H1 (cell line): ENCODE measurements around the gene MRPS26. TPM values are rescaled to one million over a fixed set of nuclear protein-coding genes. Genes with fewer than 3 reads are reported as not detected.
A peak's percentile ranks its signal among the peaks of the same experiment; 100 is the strongest.

Source experiments
- ASH2L ChIP-seq: fragments of 200-600, 300-600 bp; sonication (generic); IDR thresholded peaks from one replicate; pipeline ENCODE4 v1.7.1; 2017; ENCODE audit warnings: low read length
- CREB1 ChIP-seq: IDR thresholded peaks from 2 replicates; pipeline ENCODE4 v1.6.1; 2012; ENCODE audit warnings: inconsistent platforms
- GABPA ChIP-seq: IDR thresholded peaks from 2 replicates; pipeline ENCODE4 v1.6.1; 2011; ENCODE audit warnings: mild to moderate bottlenecking, low read length, moderate library complexity, borderline replicate concordance; ENCODE audit not compliant: insufficient read depth
- POLR2A ChIP-seq, 2 experiments: IDR thresholded peaks; 1 replicate in 1 of 2; 2 replicates in 1 of 2; pipeline ENCODE4 v1.6.1; 2011; ENCODE audit warnings: low read depth in 2 of 2, low read length in 2 of 2, mild to moderate bottlenecking in 2 of 2; ENCODE audit errors: control extremely low read depth in 1 of 2
- RBBP5 ChIP-seq: IDR thresholded peaks from 2 replicates; pipeline ENCODE4 v1.7.1; 2012; ENCODE audit warnings: low read depth, mild to moderate bottlenecking, inconsistent platforms, low read length, moderate library complexity, borderline replicate concordance
- SAP30 ChIP-seq: fragments of 300-600 bp; sonication (generic); IDR thresholded peaks from 2 replicates; pipeline ENCODE4 v1.7.1; 2012; ENCODE audit warnings: low read length, moderate library complexity, mild to moderate bottlenecking, inconsistent platforms; ENCODE audit not compliant: insufficient read depth, insufficient replicate concordance
- SUZ12 ChIP-seq: fragments of 200-600 bp; sonication (generic); IDR thresholded peaks from 2 replicates; pipeline ENCODE4 v1.6.1; 2012; ENCODE audit warnings: mild to moderate bottlenecking, inconsistent platforms, low read length, moderate library complexity, mixed read lengths
- TAF1 ChIP-seq: IDR thresholded peaks from 2 replicates; pipeline ENCODE4 v1.6.1; 2011; ENCODE audit warnings: mild to moderate bottlenecking, low read depth, low read length
- polyA plus RNA-seq, 7 experiments: library from polyadenylated mRNA; depleted of rRNA in 3 of 7; stranded (reverse) in 5 of 7; unstranded in 2 of 7; fragments of >200 nt in 5 of 7; fragments of 200-250 nt in 2 of 7; gene quantifications; 1 replicate in 5 of 7; 2 replicates in 1 of 7; 4 replicates in 1 of 7; pipeline versions ENCODE4 v1.2.1 to v1.2.3, GENCODE V29; 2011 to 2013; ENCODE audit warnings: missing spikeins in 2 of 7, mixed read lengths in 2 of 7
- total RNA-seq: library from RNA; stranded (reverse); fragmentation: NEBNext Ultra II Directional; extraction: Animal tissue kit (Norgen Biotek cat#: 25700); gene quantifications from 2 replicates; pipeline ENCODE4 v1.2.1, GENCODE V29; 2021
- TF ChIP-seq, protein P1 (sequence below): fragments of 300-600 bp; sonication (generic); IDR thresholded peaks from 2 replicates; pipeline ENCODE4 v1.7.1; 2012; ENCODE audit warnings: low read length, moderate library complexity, mild to moderate bottlenecking, inconsistent platforms; ENCODE audit not compliant: insufficient replicate concordance
- TF ChIP-seq, protein P2 (sequence below): IDR thresholded peaks from 2 replicates; pipeline ENCODE4 v1.6.1; 2012; ENCODE audit warnings: inconsistent platforms

MRPS26 gene
- total and polyA plus RNA-seq, 2 of the 8 experiments (the other 6 are each of a cell fraction or from before 2014, with no cell fraction given): 83.6 to 103 TPM

DNA sequence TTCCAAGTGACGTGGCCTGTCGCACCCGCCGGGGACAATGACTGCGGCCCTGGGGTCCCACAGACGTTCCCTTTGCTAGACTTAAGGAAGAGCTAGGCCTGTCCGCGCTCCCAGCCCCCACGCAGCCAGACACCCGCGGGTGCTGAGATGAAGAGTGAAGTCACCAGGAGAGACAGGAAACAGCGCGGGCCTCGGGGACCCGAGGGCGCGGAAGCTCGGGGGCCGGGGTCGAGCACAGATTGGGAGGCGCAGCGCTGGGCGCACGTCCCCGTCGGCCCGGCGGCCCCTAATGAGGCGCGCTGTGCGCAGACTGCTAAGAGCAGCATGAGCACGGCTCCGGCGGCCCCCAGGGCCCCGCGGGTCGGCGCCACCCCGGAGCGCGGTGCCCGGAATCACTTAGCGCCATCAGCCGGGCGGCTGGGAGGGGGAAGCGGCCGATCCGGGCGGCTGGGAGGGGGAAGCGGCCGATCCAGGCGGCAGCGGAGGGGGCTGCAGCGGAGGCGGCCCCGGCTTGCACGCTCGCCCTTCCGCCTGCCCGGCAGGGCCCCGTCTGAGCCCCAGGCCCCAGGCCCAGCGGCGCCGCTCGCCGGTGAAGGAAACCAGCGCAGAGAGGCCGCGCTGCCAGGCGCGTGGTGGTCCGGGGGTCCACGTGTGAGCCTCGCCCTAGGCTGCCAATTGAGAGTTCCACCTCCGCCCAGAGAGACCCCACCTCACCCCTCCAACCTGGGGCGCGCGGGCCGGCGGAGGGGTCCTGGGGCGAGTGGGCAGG is 46.9 kb downstream of the MRPS26 start (continued):
- TF ChIP-seq, protein P1, sequence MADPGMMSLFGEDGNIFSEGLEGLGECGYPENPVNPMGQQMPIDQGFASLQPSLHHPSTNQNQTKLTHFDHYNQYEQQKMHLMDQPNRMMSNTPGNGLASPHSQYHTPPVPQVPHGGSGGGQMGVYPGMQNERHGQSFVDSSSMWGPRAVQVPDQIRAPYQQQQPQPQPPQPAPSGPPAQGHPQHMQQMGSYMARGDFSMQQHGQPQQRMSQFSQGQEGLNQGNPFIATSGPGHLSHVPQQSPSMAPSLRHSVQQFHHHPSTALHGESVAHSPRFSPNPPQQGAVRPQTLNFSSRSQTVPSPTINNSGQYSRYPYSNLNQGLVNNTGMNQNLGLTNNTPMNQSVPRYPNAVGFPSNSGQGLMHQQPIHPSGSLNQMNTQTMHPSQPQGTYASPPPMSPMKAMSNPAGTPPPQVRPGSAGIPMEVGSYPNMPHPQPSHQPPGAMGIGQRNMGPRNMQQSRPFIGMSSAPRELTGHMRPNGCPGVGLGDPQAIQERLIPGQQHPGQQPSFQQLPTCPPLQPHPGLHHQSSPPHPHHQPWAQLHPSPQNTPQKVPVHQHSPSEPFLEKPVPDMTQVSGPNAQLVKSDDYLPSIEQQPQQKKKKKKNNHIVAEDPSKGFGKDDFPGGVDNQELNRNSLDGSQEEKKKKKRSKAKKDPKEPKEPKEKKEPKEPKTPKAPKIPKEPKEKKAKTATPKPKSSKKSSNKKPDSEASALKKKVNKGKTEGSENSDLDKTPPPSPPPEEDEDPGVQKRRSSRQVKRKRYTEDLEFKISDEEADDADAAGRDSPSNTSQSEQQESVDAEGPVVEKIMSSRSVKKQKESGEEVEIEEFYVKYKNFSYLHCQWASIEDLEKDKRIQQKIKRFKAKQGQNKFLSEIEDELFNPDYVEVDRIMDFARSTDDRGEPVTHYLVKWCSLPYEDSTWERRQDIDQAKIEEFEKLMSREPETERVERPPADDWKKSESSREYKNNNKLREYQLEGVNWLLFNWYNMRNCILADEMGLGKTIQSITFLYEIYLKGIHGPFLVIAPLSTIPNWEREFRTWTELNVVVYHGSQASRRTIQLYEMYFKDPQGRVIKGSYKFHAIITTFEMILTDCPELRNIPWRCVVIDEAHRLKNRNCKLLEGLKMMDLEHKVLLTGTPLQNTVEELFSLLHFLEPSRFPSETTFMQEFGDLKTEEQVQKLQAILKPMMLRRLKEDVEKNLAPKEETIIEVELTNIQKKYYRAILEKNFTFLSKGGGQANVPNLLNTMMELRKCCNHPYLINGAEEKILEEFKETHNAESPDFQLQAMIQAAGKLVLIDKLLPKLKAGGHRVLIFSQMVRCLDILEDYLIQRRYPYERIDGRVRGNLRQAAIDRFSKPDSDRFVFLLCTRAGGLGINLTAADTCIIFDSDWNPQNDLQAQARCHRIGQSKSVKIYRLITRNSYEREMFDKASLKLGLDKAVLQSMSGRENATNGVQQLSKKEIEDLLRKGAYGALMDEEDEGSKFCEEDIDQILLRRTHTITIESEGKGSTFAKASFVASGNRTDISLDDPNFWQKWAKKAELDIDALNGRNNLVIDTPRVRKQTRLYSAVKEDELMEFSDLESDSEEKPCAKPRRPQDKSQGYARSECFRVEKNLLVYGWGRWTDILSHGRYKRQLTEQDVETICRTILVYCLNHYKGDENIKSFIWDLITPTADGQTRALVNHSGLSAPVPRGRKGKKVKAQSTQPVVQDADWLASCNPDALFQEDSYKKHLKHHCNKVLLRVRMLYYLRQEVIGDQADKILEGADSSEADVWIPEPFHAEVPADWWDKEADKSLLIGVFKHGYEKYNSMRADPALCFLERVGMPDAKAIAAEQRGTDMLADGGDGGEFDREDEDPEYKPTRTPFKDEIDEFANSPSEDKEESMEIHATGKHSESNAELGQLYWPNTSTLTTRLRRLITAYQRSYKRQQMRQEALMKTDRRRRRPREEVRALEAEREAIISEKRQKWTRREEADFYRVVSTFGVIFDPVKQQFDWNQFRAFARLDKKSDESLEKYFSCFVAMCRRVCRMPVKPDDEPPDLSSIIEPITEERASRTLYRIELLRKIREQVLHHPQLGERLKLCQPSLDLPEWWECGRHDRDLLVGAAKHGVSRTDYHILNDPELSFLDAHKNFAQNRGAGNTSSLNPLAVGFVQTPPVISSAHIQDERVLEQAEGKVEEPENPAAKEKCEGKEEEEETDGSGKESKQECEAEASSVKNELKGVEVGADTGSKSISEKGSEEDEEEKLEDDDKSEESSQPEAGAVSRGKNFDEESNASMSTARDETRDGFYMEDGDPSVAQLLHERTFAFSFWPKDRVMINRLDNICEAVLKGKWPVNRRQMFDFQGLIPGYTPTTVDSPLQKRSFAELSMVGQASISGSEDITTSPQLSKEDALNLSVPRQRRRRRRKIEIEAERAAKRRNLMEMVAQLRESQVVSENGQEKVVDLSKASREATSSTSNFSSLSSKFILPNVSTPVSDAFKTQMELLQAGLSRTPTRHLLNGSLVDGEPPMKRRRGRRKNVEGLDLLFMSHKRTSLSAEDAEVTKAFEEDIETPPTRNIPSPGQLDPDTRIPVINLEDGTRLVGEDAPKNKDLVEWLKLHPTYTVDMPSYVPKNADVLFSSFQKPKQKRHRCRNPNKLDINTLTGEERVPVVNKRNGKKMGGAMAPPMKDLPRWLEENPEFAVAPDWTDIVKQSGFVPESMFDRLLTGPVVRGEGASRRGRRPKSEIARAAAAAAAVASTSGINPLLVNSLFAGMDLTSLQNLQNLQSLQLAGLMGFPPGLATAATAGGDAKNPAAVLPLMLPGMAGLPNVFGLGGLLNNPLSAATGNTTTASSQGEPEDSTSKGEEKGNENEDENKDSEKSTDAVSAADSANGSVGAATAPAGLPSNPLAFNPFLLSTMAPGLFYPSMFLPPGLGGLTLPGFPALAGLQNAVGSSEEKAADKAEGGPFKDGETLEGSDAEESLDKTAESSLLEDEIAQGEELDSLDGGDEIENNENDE: no peak
- TF ChIP-seq, protein P2, sequence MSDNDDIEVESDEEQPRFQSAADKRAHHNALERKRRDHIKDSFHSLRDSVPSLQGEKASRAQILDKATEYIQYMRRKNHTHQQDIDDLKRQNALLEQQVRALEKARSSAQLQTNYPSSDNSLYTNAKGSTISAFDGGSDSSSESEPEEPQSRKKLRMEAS: peak; percentile 73
- TF ChIP-seq GABPA (0 out of 2 replicates have a peak, but pooled peaks have one; percentile 11), SUZ12 (peak; percentile 63; the same call in 1 of the 2 replicates), ASH2L (peak; percentile 29), SAP30 (no peak), RBBP5 (peak; percentile 43; the same call in 1 of the 2 replicates), CREB1 (0 out of 2 replicates have a peak, but pooled peaks have one; percentile 23), POLR2A (IDR thresholded peaks at IDR 0.05; ENCODE audit: control extremely low read depth in 1 of 2, low read depth in 2 of 2, low read length in 2 of 2) (peak in 1 of 2 experiments; percentile 58; a peak in 2 of 3 replicates), TAF1 (0 out of 2 replicates have a peak, but pooled peaks have one; percentile 43)
